ENCODE measurements around the gene UBAP2L.
"Not testable (repeated sequence)": the region's sequence is repeated elsewhere in the genome, so short reads cannot be mapped to it uniquely, and the experiment has no call there.

Gene UBAP2L

GRCh38 chr1:154307670-154308270, 87.0 kb downstream of the UBAP2L start:
- not testable (repeated sequence) for DNase-seq (ENCODE audit: low read depth)

GRCh38 chr1:154309136-154309535, 88.4 kb downstream of the UBAP2L start:
- DNase-seq (ENCODE audit: low read depth): not testable (repeated sequence)

GRCh38 chr1:154312229-154313065, 91.7 kb downstream of the UBAP2L start:
- DNase-seq (ENCODE audit: low read depth): not testable (repeated sequence)

- no peak for DNase-seq (ENCODE audit: low read depth)
Observed at GRCh38 chr1:154313066-154313356, 92.3 kb downstream of the UBAP2L start.

GRCh38 chr1:154314226-154314625, 93.5 kb downstream of the UBAP2L start:
- DNase-seq (ENCODE audit: low read depth): not testable (repeated sequence)

- no peak for DNase-seq (ENCODE audit: low read depth)
Observed at GRCh38 chr1:154316704-154317103, 95.9 kb downstream of the UBAP2L start.

GRCh38 chr1:154318386-154318785, 97.6 kb downstream of the UBAP2L start:
- no peak for DNase-seq (ENCODE audit: low read depth)
